GM12878 (cell line): Measurements from ENCODE around the gene DHX29. TPM values are rescaled to one million over a fixed set of nuclear protein-coding genes. Genes with fewer than 3 reads are reported as not detected.

Experiments
- ATAC-seq: fragments of 200-7000 bp; cut with Tn5 transposase; 3 replicates; pipeline ENCODE4 v1.9.1; 2020; ENCODE audit warnings: mild to moderate bottlenecking, moderate library complexity
- BruUV-seq: library from RNA; stranded (reverse); fragments of 400-500 nt; replicated peaks from 2 replicates; lab custom pipeline; 2021; lab: Mats Ljungman, UMichigan
- CTCF ChIA-PET: fragments of 300-600 bp; sonication (Branson Sonifier 250); formaldehyde crosslinking; extraction: SDS; loops from one replicate; lab custom pipeline; 2021; ENCODE audit warnings: inconsistent platforms; lab: Yijun Ruan, JAX
- POLR2A ChIA-PET: fragments of 350-600 bp; formaldehyde crosslinking; extraction: SDS; loops from one replicate; lab custom pipeline; 2021; ENCODE audit warnings: inconsistent platforms; lab: Charles Lee
- RAD21 ChIA-PET: fragments of 300-600 bp; sonication (Branson Sonifier 250); formaldehyde crosslinking; loops from one replicate; lab custom pipeline; 2023; ENCODE audit warnings: antibody characterized with exemption; ENCODE audit not compliant: unreplicated experiment; lab: Charles Lee
- SMC1A ChIA-PET: fragments of 300-600 bp; sonication (Branson Sonifier 250); formaldehyde crosslinking; loops from one replicate; lab custom pipeline; 2023; ENCODE audit not compliant: unreplicated experiment, uncharacterized antibody; lab: Charles Lee
- DNase-seq: peaks from one replicate; pipeline ENCODE4 v3.0.0-alpha.2; 2011; ENCODE audit warnings: low read depth, low spot score
- FAIRE-seq: peaks from 3 replicates; lab custom pipeline; 2011; peaks lifted over from hg19 to GRCh38; lab: Jason Lieb, UNC
- H2AFZ ChIP-seq: 2 replicates; pipeline ENCODE4 v1.6.0; 2011; ENCODE audit warnings: low read depth, low read length, control low read depth; ENCODE audit not compliant: control insufficient read depth
- H3K27ac ChIP-seq: 2 replicates; pipeline ENCODE4 v1.5.1; 2011; ENCODE audit warnings: control low read depth; ENCODE audit not compliant: control insufficient read depth, insufficient read depth
- H3K27me3 ChIP-seq, 2 experiments: replicated peaks in 1 of 2; 2 replicates each; pipeline versions ENCODE4 v1.6.0 to v1.6.1; 2011; ENCODE audit warnings: low read length in 1 of 2; ENCODE audit not compliant: control insufficient read depth in 2 of 2, insufficient read depth in 2 of 2
- H3K36me3 ChIP-seq, 2 experiments: 2 replicates each; pipeline ENCODE4 v1.5.1; 2011; ENCODE audit warnings: low read length in 1 of 2; ENCODE audit not compliant: control insufficient read depth in 2 of 2, insufficient read depth in 2 of 2
- H3K4me1 ChIP-seq: 2 replicates; pipeline ENCODE4 v1.6.1; 2011; ENCODE audit warnings: mild to moderate bottlenecking, low read length, moderate library complexity, mixed read lengths; ENCODE audit not compliant: control insufficient read depth, insufficient read depth
- H3K4me2 ChIP-seq: 2 replicates; pipeline ENCODE4 v1.6.0; 2011; ENCODE audit warnings: control low read depth; ENCODE audit not compliant: control insufficient read depth, insufficient read depth
- H3K4me3 ChIP-seq: fragments of 200-600 bp; sonication (generic); 2 replicates; pipeline ENCODE4 v1.5.1; 2016
- H3K79me2 ChIP-seq: 2 replicates; pipeline ENCODE4 v1.6.0; 2011; ENCODE audit warnings: low read length; ENCODE audit not compliant: control insufficient read depth, insufficient read depth
- H3K9ac ChIP-seq: 2 replicates; pipeline ENCODE4 v1.8.0; 2011; ENCODE audit warnings: low read length, control low read depth, mixed read lengths; ENCODE audit not compliant: control insufficient read depth, insufficient read depth
- H3K9me3 ChIP-seq: replicated peaks from 3 replicates; pipeline ENCODE4 v1.5.1; 2011; ENCODE audit warnings: mild to moderate bottlenecking, low read length; ENCODE audit not compliant: control insufficient read depth, insufficient read depth
- H4K20me1 ChIP-seq: 2 replicates; pipeline ENCODE4 v1.6.0; 2011; ENCODE audit not compliant: control insufficient read depth, insufficient read depth
- CBFB ChIP-seq: IDR thresholded peaks from 2 replicates; pipeline ENCODE4 v1.6.1; 2016; ENCODE audit warnings: antibody characterized with exemption, low read depth
- CHD2 ChIP-seq: IDR thresholded peaks from 2 replicates; pipeline ENCODE4 v1.6.1; 2011; ENCODE audit warnings: low read depth, low read length, improper control_type of control experiment, borderline replicate concordance
- HDAC6 ChIP-seq: fragments of 200-600 bp; sonication (generic); IDR thresholded peaks from one replicate; pipeline ENCODE4 v1.8.0; 2017; ENCODE audit warnings: antibody characterized with exemption; ENCODE audit not compliant: unreplicated experiment
- LARP7 ChIP-seq: fragments of 450-650 bp; IDR thresholded peaks from 2 replicates; pipeline ENCODE4 v1.6.1; 2017; ENCODE audit warnings: mild to moderate bottlenecking
- MTA2 ChIP-seq: fragments of 450-650 bp; IDR thresholded peaks from 2 replicates; pipeline ENCODE4 v1.6.1; 2016; ENCODE audit warnings: low read depth, mild to moderate bottlenecking, moderate library complexity
- NBN ChIP-seq: fragments of 450-650 bp; IDR thresholded peaks from 2 replicates; pipeline ENCODE4 v1.6.1; 2016
- NR2C1 ChIP-seq: fragments of 450-650 bp; IDR thresholded peaks from 2 replicates; pipeline ENCODE4 v1.6.1; 2017; ENCODE audit warnings: antibody characterized with exemption, mild to moderate bottlenecking, moderate library complexity
- PML ChIP-seq: IDR thresholded peaks from 2 replicates; pipeline ENCODE4 v1.6.1; 2012; ENCODE audit warnings: low read length, inconsistent platforms
- POU2F2 ChIP-seq: IDR thresholded peaks from 3 replicates; pipeline ENCODE4 v1.6.1; 2011; ENCODE audit warnings: low read depth, mild to moderate bottlenecking, low read length, borderline replicate concordance
- RFX5 ChIP-seq: IDR thresholded peaks from 2 replicates; pipeline ENCODE4 v1.6.1; 2011; ENCODE audit warnings: low read depth, low read length, improper control_type of control experiment
- TCF12 ChIP-seq: IDR thresholded peaks from 2 replicates; pipeline ENCODE4 v1.6.1; 2011; ENCODE audit warnings: low read depth, mild to moderate bottlenecking, low read length
- YY1 ChIP-seq: IDR thresholded peaks from 2 replicates; pipeline ENCODE4 v1.6.1; 2011; ENCODE audit warnings: low read depth, mild to moderate bottlenecking, low read length
- WGBS: methylation state at CpG from one replicate; pipeline ENCODE4 v1.1.6; 2016; ENCODE audit warnings: low lambda C conversion rate; ENCODE audit not compliant: insufficient replicate concordance, insufficient coverage; ENCODE audit errors: missing lambda C conversion rate; 5-methylcytosine and 5-hydroxymethylcytosine counted together
- in situ Hi-C: fragments of 300-500 bp; cut with MboI; formaldehyde crosslinking; loops from 9 replicates; pipeline ENCODE4 v1.14.3; 2018; ENCODE audit warnings: mixed read lengths
- intact Hi-C: fragments of 100-400 bp; cut with micrococcal nuclease; formaldehyde crosslinking; loops from one replicate; pipeline ENCODE4 v1.14.2; 2022; ENCODE audit not compliant: unreplicated experiment
- polyA plus RNA-seq, 11 experiments: library from polyadenylated mRNA; depleted of rRNA in 4 of 11; unstranded in 6 of 11; stranded (reverse) in 5 of 11; fragments of >200 nt; fragmentation: Nextera tagmentation in 4 of 11; fragmentation: Illumina TruSeq in 1 of 11; extraction: Ambion mirVana in 4 of 11; extraction: Trizol in 1 of 11; gene quantifications; 1 replicate in 1 of 11; 2 replicates in 10 of 11; pipeline versions ENCODE4 v1.2.1 to v1.2.3, GENCODE V29; 2011 to 2016; ENCODE audit warnings: inconsistent platforms in 2 of 11, missing spikeins in 2 of 11, low read depth in 1 of 11
- total RNA-seq, 4 experiments: library from RNA; depleted of rRNA in 3 of 4; stranded (reverse); fragments of >200 nt in 3 of 4; fragmentation: Illumina TruSeq in 1 of 4; extraction: Trizol in 1 of 4; gene quantifications; 2 replicates each; pipeline versions ENCODE4 v1.2.1 to v1.2.3, GENCODE V29; 2013 to 2021
- TF ChIP-seq, protein P1 (sequence below): IDR thresholded peaks from 2 replicates; pipeline ENCODE4 v1.6.1; 2012; ENCODE audit warnings: low read depth, low read length, improper control_type of control experiment

The DHX29 gene
- total and polyA plus RNA-seq, 10 of the 15 experiments (the other 5 are each of a cell fraction or from before 2014, with no cell fraction given) = 5.3 to 49.1 (median 17.2) TPM

DNA sequence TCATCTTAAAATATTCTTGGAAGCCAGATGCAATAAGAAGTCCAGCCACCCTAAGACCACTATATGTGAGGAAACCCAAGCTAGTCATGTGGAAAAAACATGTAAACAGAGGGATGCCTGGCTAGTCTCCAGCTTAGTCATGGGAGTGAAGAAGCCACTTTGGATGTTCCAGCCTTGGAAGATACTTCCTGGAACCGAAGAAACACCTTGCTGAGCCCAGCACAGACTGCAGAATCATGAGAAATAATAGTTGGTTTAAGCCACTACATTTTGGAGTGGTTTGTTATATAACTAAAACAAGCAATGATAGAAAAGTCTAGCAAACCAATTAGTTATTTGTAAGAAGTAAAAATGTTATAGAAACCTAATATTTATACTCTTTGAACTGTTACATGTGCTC is 12.6 kb downstream of the DHX29 start:
- Histone ChIP-seq H2AFZ (no peak overlapping the region), H3K27me3 (no peaks in the 10 kb centered on the region), H3K36me3 (peaks cover 0 to 16% of the 10 kb centered on the region in 2 experiments; a peak in 2 of 4 replicates), H4K20me1 (no peaks in the 10 kb centered on the region), H3K4me3 (no peak overlapping the region), H3K4me1 (no peaks in the 10 kb centered on the region), H3K27ac (no peak overlapping the region), H3K9me3 (no peaks in the 10 kb centered on the region; the same call in none of the 3 replicates), H3K4me2 (no peak overlapping the region), H3K9ac (no peak overlapping the region), H3K79me2 (no peaks in the 10 kb centered on the region; the same call in 1 of the 2 replicates)
- in situ Hi-C loops = no loop called here
- CTCF ChIA-PET = no interaction called here
- 100% methylated on average over 1 of the region's 1 CpG for WGBS
- RAD21 ChIA-PET = no interaction called here
- intact Hi-C loops = no loop called here
- SMC1A ChIA-PET = no interaction called here
- TF ChIP-seq POU2F2 = no peak
- TF ChIP-seq CBFB = no peak
- no peak for TF ChIP-seq LARP7
- no peak for TF ChIP-seq CHD2
- no peak for TF ChIP-seq RFX5
- TF ChIP-seq MTA2 = no peak
- no peak for TF ChIP-seq YY1
- TF ChIP-seq NR2C1 = no peak
- no peak for TF ChIP-seq PML
- TF ChIP-seq, protein P1, sequence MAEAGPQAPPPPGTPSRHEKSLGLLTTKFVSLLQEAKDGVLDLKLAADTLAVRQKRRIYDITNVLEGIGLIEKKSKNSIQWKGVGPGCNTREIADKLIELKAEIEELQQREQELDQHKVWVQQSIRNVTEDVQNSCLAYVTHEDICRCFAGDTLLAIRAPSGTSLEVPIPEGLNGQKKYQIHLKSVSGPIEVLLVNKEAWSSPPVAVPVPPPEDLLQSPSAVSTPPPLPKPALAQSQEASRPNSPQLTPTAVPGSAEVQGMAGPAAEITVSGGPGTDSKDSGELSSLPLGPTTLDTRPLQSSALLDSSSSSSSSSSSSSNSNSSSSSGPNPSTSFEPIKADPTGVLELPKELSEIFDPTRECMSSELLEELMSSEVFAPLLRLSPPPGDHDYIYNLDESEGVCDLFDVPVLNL = no peak
- no peak for TF ChIP-seq TCF12
- no peak for TF ChIP-seq HDAC6
- TF ChIP-seq NBN = no peak
- no TSS peak for BruUV-seq
- ATAC-seq = no peak
- FAIRE-seq = no peak
- POLR2A ChIA-PET = no interaction called here
- DNase-seq = no peak
